Measurements from ENCODE around the gene BNC2.

Gene BNC2

DNA sequence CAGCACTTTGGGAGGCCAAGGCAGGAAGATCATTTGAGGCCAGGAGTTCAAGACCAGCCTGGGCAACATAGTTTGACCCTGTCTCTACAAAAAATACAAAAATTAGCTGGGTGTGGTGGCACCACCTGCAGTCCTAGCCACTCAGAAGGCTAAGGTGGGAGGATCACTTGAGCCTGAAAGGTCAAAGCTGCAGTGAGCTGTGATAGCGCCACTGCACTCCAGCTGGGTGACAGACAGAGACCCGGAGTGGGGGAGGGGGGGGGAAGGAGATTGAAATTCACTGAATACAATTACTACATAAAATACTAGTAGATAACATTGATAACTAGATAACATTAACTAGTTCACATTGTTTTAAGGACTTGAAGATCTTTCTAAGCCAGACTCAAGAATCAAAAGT is 345.6 kb downstream of the BNC2 start:
- no peak for TF ChIP-seq CTCF (IDR thresholded peaks at IDR 0.05)
- Histone ChIP-seq H3K27ac (no peak overlapping the region), H3K9ac (no peak overlapping the region), H3K9me3 (ENCODE audit: control insufficient read depth, low read length) (no peaks in the 10 kb centered on the region), H3K4me2 (ENCODE audit: low read length) (no peak overlapping the region), H3K36me3 (ENCODE audit: control insufficient read depth, insufficient read depth, low read length) (no peaks in the 10 kb centered on the region), H3K4me3 (ENCODE audit: low read depth, low read length) (no peak overlapping the region), H3K79me2 (no peaks in the 10 kb centered on the region), H3K27me3 (ENCODE audit: control insufficient read depth, insufficient read depth, low read length) (no peaks in the 10 kb centered on the region), H2AFZ (no peak overlapping the region), H3K4me1 (no peaks in the 10 kb centered on the region)

GRCh38 chr9:16524078-16524477 is 346.4 kb downstream of the BNC2 start:
- H2AFZ ChIP-seq, result no peak overlapping the region

GRCh38 chr9:16521868-16522411 is 348.5 kb downstream of the BNC2 start:
- H2AFZ ChIP-seq, result no peak overlapping the region
- H3K4me3 ChIP-seq (ENCODE audit: low read depth, low read length), result no peak overlapping the region
- H3K4me1 ChIP-seq, result no peaks in the 10 kb centered on the region
- TF ChIP-seq CTCF (IDR thresholded peaks at IDR 0.05), result no peak
- H3K9me3 ChIP-seq (ENCODE audit: control insufficient read depth, low read length), result no peaks in the 10 kb centered on the region
- H3K9ac ChIP-seq, result no peak overlapping the region
- no peaks in the 10 kb centered on the region for H3K27me3 ChIP-seq (ENCODE audit: control insufficient read depth, insufficient read depth, low read length)
- no peaks in the 10 kb centered on the region for H3K36me3 ChIP-seq (ENCODE audit: control insufficient read depth, insufficient read depth, low read length)
- no peaks in the 10 kb centered on the region for H3K79me2 ChIP-seq
- H3K27ac ChIP-seq, result no peak overlapping the region
- no peak overlapping the region for H3K4me2 ChIP-seq (ENCODE audit: low read length)

More at GRCh38 chr9:16524078-16524477, 346.4 kb downstream of the BNC2 start:
- no peaks in the 10 kb centered on the region for H3K27me3 ChIP-seq (ENCODE audit: control insufficient read depth, insufficient read depth, low read length)
- H3K4me1 ChIP-seq, result no peaks in the 10 kb centered on the region
- H3K9me3 ChIP-seq (ENCODE audit: control insufficient read depth, low read length), result no peaks in the 10 kb centered on the region
- no peak overlapping the region for H3K27ac ChIP-seq
- no peak for TF ChIP-seq CTCF (IDR thresholded peaks at IDR 0.05)
- H3K9ac ChIP-seq, result no peak overlapping the region
- no peak overlapping the region for H3K4me3 ChIP-seq (ENCODE audit: low read depth, low read length)
- H3K79me2 ChIP-seq, result no peaks in the 10 kb centered on the region
- no peak overlapping the region for H3K4me2 ChIP-seq (ENCODE audit: low read length)
- no peaks in the 10 kb centered on the region for H3K36me3 ChIP-seq (ENCODE audit: control insufficient read depth, insufficient read depth, low read length)

- H3K9me3 ChIP-seq (ENCODE audit: control insufficient read depth, low read length), result no peaks in the 10 kb centered on the region
- TF ChIP-seq CTCF (IDR thresholded peaks at IDR 0.05), result no peak
- no peak overlapping the region for H2AFZ ChIP-seq
- H3K9ac ChIP-seq, result no peak overlapping the region
- H3K4me3 ChIP-seq (ENCODE audit: low read depth, low read length), result no peak overlapping the region
- no peaks in the 10 kb centered on the region for H3K79me2 ChIP-seq
- peaks cover 2% of the 10 kb centered on the region for H3K4me1 ChIP-seq
- no peak overlapping the region for H3K27ac ChIP-seq
- no peaks in the 10 kb centered on the region for H3K36me3 ChIP-seq (ENCODE audit: control insufficient read depth, insufficient read depth, low read length)
- no peaks in the 10 kb centered on the region for H3K27me3 ChIP-seq (ENCODE audit: control insufficient read depth, insufficient read depth, low read length)
- no peak overlapping the region for H3K4me2 ChIP-seq (ENCODE audit: low read length)
Observed at GRCh38 chr9:16519001-16519400, 351.5 kb downstream of the BNC2 start.

DNA sequence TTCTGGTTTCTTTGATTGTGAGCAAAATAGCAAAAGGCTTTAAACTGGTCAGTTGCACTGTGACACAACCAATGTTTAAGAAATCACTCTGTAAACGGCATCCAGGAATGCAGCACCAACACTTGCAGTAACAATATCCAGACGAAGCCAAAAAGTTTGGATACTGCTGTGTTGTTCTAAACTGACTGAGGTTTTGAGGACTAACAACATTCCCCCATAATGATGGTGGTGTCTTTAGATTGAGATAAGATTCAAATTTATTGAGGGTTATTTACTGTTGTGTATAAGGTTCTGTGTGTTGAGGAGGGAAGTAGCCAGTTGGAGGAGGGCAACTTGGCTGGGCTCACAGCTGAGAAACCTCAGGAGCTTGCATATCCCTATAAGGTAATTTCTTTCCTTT is 353.6 kb downstream of the BNC2 start:
- Histone ChIP-seq H2AFZ (no peak overlapping the region), H3K4me2 (ENCODE audit: low read length) (no peak overlapping the region), H3K9me3 (ENCODE audit: control insufficient read depth, low read length) (no peaks in the 10 kb centered on the region), H3K27me3 (ENCODE audit: control insufficient read depth, insufficient read depth, low read length) (no peaks in the 10 kb centered on the region), H3K9ac (no peak overlapping the region), H3K79me2 (no peaks in the 10 kb centered on the region), H3K4me1 (peaks cover 2% of the 10 kb centered on the region), H3K4me3 (ENCODE audit: low read depth, low read length) (no peak overlapping the region), H3K27ac (no peak overlapping the region), H3K36me3 (ENCODE audit: control insufficient read depth, insufficient read depth, low read length) (no peaks in the 10 kb centered on the region)
- no peak for TF ChIP-seq CTCF (IDR thresholded peaks at IDR 0.05)

Measured in parathyroid adenoma (tissue), 2 donors.